Germinal center (tissue), 1 donor: ENCODE results near the gene RIN1.

ENCODE experiments used
- DNase-seq: peaks from one replicate; pipeline ENCODE4 v3.0.0; 2012; ENCODE audit warnings: mixed read lengths, low spot score

Gene RIN1

GRCh38 chr11:66282468-66283455 lies 53.5 kb downstream of the RIN1 start:
- DNase-seq, result peak; percentile 97
